Natural killer cell (primary cell): Measurements from ENCODE around the gene PEX10. TPM values are rescaled to one million over a fixed set of nuclear protein-coding genes. Genes with fewer than 3 reads are reported as not detected.

Experiments used
- ATAC-seq, 3 donors: fragments of 150-1000 bp in 2 of 3; fragments of 200-7000 bp in 1 of 3; cut with Tn5 transposase; 1 replicate in 1 of 3; 2 replicates in 2 of 3; pipeline ENCODE4 v1.10.0; 2021; ENCODE audit warnings: mild to moderate bottlenecking in 2 of 3, moderate library complexity in 2 of 3
- DNase-seq, 2 donors: peaks; one replicate each; pipeline versions ENCODE4 v3.0.0 to v3.0.0-alpha.2; 2013 to 2021; ENCODE audit warnings: mixed read lengths in 1 of 2
- H3K27ac ChIP-seq: one replicate; pipeline ENCODE4 v1.5.1; 2013; ENCODE audit warnings: mild to moderate bottlenecking, low read length
- H3K27me3 ChIP-seq: one replicate; pipeline ENCODE4 v1.6.1; 2013; ENCODE audit warnings: low read length; ENCODE audit not compliant: control insufficient read depth, insufficient read depth
- H3K36me3 ChIP-seq: one replicate; pipeline ENCODE4 v1.6.1; 2013; ENCODE audit warnings: low read length; ENCODE audit not compliant: control insufficient read depth, insufficient read depth
- H3K4me1 ChIP-seq: one replicate; pipeline ENCODE4 v1.6.1; 2013; ENCODE audit warnings: low read length; ENCODE audit not compliant: control insufficient read depth, insufficient read depth
- H3K4me3 ChIP-seq: one replicate; pipeline ENCODE4 v1.5.1; 2013; ENCODE audit warnings: low read length
- H3K9me3 ChIP-seq: one replicate; pipeline ENCODE4 v1.6.1; 2013; ENCODE audit warnings: low read length; ENCODE audit not compliant: control insufficient read depth, insufficient read depth
- H3K27ac Mint-ChIP-seq, 2 donors: one replicate each; pipeline ENCODE4 v1.8.0; 2022; ENCODE audit warnings: mild to moderate bottlenecking in 2 of 2, mixed read lengths in 2 of 2, moderate library complexity in 1 of 2
- H3K27me3 Mint-ChIP-seq, 2 donors: one replicate each; pipeline ENCODE4 v1.8.0; 2022; ENCODE audit warnings: low read depth in 2 of 2, mixed read lengths in 2 of 2
- H3K36me3 Mint-ChIP-seq: one replicate; pipeline ENCODE4 v1.8.0; 2022; ENCODE audit warnings: mixed read lengths
- H3K4me1 Mint-ChIP-seq, 2 donors: one replicate each; pipeline ENCODE4 v1.8.0; 2022; ENCODE audit warnings: mixed read lengths in 2 of 2
- H3K4me3 Mint-ChIP-seq: one replicate; pipeline ENCODE4 v1.8.0; 2022; ENCODE audit warnings: mild to moderate bottlenecking, moderate library complexity, mixed read lengths
- H3K9me3 Mint-ChIP-seq, 2 donors: one replicate each; pipeline ENCODE4 v1.8.0; 2022; ENCODE audit warnings: mixed read lengths in 2 of 2
- CTCF ChIP-seq: fragments of 200-600 bp; IDR thresholded peaks from one replicate; pipeline ENCODE4 v1.8.0; 2022; ENCODE audit warnings: antibody characterized with exemption
- WGBS: methylation state at CpG from one replicate; pipeline ENCODE4 v1.1.7; 2013; ENCODE audit warnings: missing lambda C conversion rate; ENCODE audit not compliant: insufficient coverage; 5-methylcytosine and 5-hydroxymethylcytosine counted together
- intact Hi-C: fragments of 100-400 bp; cut with micrococcal nuclease; formaldehyde crosslinking; loops from one replicate; pipeline ENCODE4 v1.14.2; 2022
- total RNA-seq, 4 donors: library from RNA; stranded (reverse); fragments of 120-200 nt in 1 of 4; gene quantifications; one replicate each; pipeline versions ENCODE4 v1.2.3 to v1.2.4, GENCODE V29; 2013 to 2022

Gene PEX10
- total RNA-seq, 3 donors from 2014 or later (not counting 1 experiment from before 2014, with no cell fraction given): 8.1 to 11.1 (median 9.8) TPM

DNA sequence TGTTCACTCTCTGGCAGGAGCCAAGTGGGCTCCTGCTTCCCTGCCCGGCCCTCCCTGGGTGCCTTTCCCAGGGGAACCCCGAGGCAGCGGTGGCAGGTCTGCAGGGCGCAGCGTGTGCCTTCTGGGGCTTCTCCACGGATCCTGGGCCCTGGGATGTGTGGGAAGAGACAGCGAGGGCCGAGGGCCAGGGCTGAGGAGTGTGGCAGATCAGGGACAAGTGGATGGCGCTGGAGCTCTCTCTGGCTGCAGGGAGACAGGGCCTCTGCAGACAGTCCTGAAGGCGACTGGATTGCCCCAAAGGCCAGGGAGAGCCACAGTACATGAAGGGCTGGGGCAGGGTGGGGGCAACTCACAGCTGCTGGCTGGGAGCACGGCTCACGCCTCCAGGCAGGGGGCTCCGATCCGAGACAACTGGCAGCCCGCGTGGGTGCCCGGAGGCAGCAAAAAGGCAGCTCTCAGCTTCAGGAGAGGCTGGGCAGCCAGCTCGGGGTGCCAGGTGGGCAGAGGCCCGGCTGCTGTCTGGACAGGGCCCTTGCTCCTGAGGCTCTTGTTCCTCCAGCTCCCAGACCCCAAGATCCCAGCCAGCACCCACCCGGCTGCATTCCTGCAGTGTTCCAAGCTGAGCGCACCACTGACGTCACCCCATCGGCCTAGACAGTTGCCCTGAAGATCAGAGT is 37.0 kb downstream of the PEX10 start:
- WGBS: 92% methylated on average over 23 of the region's 23 CpGs
- intact Hi-C loops: no loop called here

DNA sequence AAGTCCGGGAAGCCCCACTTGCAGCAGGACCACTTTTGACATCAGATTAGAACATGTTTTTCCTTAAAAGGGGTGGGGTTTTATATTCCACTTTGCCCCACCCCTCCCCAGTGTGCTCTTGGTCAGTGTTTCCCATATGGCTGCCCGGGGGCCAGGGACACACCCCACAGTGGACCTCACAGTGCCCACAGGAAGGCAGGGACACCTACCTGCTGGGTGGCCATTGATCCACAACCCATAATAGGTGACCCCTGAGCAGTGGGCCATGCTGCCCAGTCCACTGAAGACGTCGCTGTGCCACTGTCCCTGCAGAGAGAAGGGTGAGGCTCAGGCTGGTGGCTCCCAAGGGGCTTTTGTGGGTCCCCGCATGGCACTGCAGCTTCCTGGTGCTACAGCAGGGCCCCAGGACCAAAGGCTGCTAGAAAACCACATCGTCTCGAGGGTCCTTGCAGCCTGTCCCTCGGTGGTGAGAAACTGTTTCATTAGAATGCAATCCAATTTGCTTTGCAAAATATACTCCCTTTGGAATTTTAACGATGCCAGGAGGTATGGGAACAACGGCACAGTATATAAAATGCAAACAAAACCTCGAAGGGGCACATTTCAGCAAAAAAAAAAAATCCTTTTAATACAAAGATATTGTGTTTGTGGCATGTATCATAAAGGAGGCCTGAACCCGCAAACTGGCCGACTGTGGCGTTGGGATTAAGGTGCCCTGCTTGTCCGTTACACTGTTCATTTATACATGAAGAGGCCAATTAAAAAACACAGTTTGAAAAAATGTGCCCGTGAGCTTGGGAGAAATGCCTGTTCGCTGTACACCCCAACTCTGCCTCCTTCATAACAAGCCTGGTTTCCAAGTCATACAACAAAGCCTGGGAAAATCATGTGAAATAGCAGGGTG is 37.9 kb downstream of the PEX10 start:
- intact Hi-C loops: no loop called here
- 84% methylated on average over 16 of the region's 17 CpGs for WGBS
- H3K27ac Mint-ChIP-seq: no peak overlapping the region

More for the DNA sequence above, 37.0 kb downstream of the PEX10 start:
- no peak for TF ChIP-seq CTCF
- Histone ChIP-seq H3K27me3 (no peaks in the 10 kb centered on the region), H3K27ac (no peak overlapping the region), H3K36me3 (no peaks in the 10 kb centered on the region), H3K4me3 (no peak overlapping the region), H3K9me3 (no peaks in the 10 kb centered on the region), H3K4me1 (peaks cover 13% of the 10 kb centered on the region)
- ATAC-seq (no peak), DNase-seq (no peak)
- H3K4me3 Mint-ChIP-seq: no peak overlapping the region
- H3K27me3 Mint-ChIP-seq: no peaks in the 10 kb centered on the region
- no peaks in the 10 kb centered on the region for H3K9me3 Mint-ChIP-seq
- no peaks in the 10 kb centered on the region for H3K36me3 Mint-ChIP-seq
- H3K27ac Mint-ChIP-seq: no peak overlapping the region
- H3K4me1 Mint-ChIP-seq: no peaks in the 10 kb centered on the region

GRCh38 chr1:2373551-2374251 is 38.7 kb downstream of the PEX10 start:
- Histone ChIP-seq H3K27me3 (no peaks in the 10 kb centered on the region), H3K36me3 (no peaks in the 10 kb centered on the region), H3K9me3 (no peaks in the 10 kb centered on the region), H3K4me3 (no peak overlapping the region), H3K27ac (no peak overlapping the region), H3K4me1 (no peaks in the 10 kb centered on the region)
- no peak overlapping the region for H3K27ac Mint-ChIP-seq
- 93% methylated on average over 20 of the region's 20 CpGs for WGBS
- intact Hi-C loops: no loop called here
- no peaks in the 10 kb centered on the region for H3K4me1 Mint-ChIP-seq
- TF ChIP-seq CTCF: no peak
- H3K9me3 Mint-ChIP-seq: no peaks in the 10 kb centered on the region
- H3K36me3 Mint-ChIP-seq: no peaks in the 10 kb centered on the region
- H3K27me3 Mint-ChIP-seq: no peaks in the 10 kb centered on the region
- ATAC-seq: no peak
- DNase-seq: no peak
- H3K4me3 Mint-ChIP-seq: no peak overlapping the region

More for the DNA sequence above, 37.9 kb downstream of the PEX10 start:
- H3K36me3 Mint-ChIP-seq: no peaks in the 10 kb centered on the region
- ATAC-seq (no peak), DNase-seq (no peak)
- no peaks in the 10 kb centered on the region for H3K36me3 ChIP-seq
- H3K4me3 Mint-ChIP-seq: no peak overlapping the region
- H3K4me1 ChIP-seq: peaks cover 7% of the 10 kb centered on the region
- no peak overlapping the region for H3K4me3 ChIP-seq
- TF ChIP-seq CTCF: no peak
- H3K9me3 Mint-ChIP-seq: no peaks in the 10 kb centered on the region
- no peaks in the 10 kb centered on the region for H3K9me3 ChIP-seq
- H3K4me1 Mint-ChIP-seq: no peaks in the 10 kb centered on the region
- no peaks in the 10 kb centered on the region for H3K27me3 ChIP-seq
- no peaks in the 10 kb centered on the region for H3K27me3 Mint-ChIP-seq
- H3K27ac ChIP-seq: no peak overlapping the region
